ENCODE measurements around the gene PRKCB. TPM values are rescaled to one million over a fixed set of nuclear protein-coding genes. Genes with fewer than 3 reads are reported as not detected.

PRKCB gene
- total RNA-seq, 1 donor from 2014 or later, result not detected

- H3K9me3 Mint-ChIP-seq (ENCODE audit: unreplicated experiment), result peaks cover 4% of the 10 kb centered on the region
Observed at GRCh38 chr16:23857256-23857880, 21.6 kb downstream of the PRKCB start.

GRCh38 chr16:23857881-23858269, 22.1 kb downstream of the PRKCB start:
- no peak overlapping the region for H3K27ac Mint-ChIP-seq (ENCODE audit: unreplicated experiment)
- no peaks in the 10 kb centered on the region for H3K36me3 Mint-ChIP-seq (ENCODE audit: unreplicated experiment)
- H3K4me3 Mint-ChIP-seq (ENCODE audit: unreplicated experiment), result no peak overlapping the region
- peaks cover 7% of the 10 kb centered on the region for H3K27me3 Mint-ChIP-seq (ENCODE audit: unreplicated experiment)
- DNase-seq (ENCODE audit: extremely low spot score, unreplicated experiment), result no peak
- H3K9me3 Mint-ChIP-seq (ENCODE audit: unreplicated experiment), result no peaks in the 10 kb centered on the region
- no peak for TF ChIP-seq CTCF (IDR thresholded peaks at IDR 0.05)
- no peaks in the 10 kb centered on the region for H3K4me1 Mint-ChIP-seq (ENCODE audit: unreplicated experiment)

More at GRCh38 chr16:23857256-23857880, 21.6 kb downstream of the PRKCB start:
- peak; percentile 77 for DNase-seq (ENCODE audit: extremely low spot score, unreplicated experiment)
- Mint-ChIP-seq H3K36me3 (ENCODE audit: unreplicated experiment) (no peaks in the 10 kb centered on the region), H3K27me3 (ENCODE audit: unreplicated experiment) (peaks cover 10% of the 10 kb centered on the region), H3K27ac (ENCODE audit: unreplicated experiment) (no peak overlapping the region), H3K4me1 (ENCODE audit: unreplicated experiment) (no peaks in the 10 kb centered on the region), H3K4me3 (ENCODE audit: unreplicated experiment) (no peak overlapping the region)
- TF ChIP-seq CTCF (IDR thresholded peaks at IDR 0.05), result no peak

DNA sequence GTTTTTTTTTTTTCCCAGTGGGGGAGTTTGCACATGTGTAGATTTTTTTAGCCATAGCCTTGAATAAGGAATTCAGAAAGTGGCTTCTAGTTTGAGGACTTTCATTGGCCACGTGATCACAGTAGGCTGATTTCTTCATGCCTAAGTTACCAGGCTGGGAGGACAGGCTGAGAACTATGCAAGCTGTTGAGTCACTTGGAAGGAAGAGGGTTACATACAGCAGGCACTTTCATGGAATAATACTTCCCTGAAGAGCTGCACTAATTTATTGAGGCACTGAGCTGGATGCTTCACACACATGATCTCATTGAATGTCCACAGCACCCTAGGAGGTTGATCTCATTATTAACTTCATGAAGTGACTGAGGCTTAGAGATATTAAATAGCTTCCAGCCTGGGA, 22.8 kb downstream of the PRKCB start:
- Mint-ChIP-seq H3K27ac (ENCODE audit: unreplicated experiment) (no peak overlapping the region), H3K9me3 (ENCODE audit: unreplicated experiment) (no peaks in the 10 kb centered on the region), H3K4me3 (ENCODE audit: unreplicated experiment) (no peak overlapping the region), H3K27me3 (ENCODE audit: unreplicated experiment) (peaks cover 7% of the 10 kb centered on the region), H3K4me1 (ENCODE audit: unreplicated experiment) (no peaks in the 10 kb centered on the region), H3K36me3 (ENCODE audit: unreplicated experiment) (no peaks in the 10 kb centered on the region)
- DNase-seq (ENCODE audit: extremely low spot score, unreplicated experiment), result no peak
- no peak for TF ChIP-seq CTCF (IDR thresholded peaks at IDR 0.05)

DNA sequence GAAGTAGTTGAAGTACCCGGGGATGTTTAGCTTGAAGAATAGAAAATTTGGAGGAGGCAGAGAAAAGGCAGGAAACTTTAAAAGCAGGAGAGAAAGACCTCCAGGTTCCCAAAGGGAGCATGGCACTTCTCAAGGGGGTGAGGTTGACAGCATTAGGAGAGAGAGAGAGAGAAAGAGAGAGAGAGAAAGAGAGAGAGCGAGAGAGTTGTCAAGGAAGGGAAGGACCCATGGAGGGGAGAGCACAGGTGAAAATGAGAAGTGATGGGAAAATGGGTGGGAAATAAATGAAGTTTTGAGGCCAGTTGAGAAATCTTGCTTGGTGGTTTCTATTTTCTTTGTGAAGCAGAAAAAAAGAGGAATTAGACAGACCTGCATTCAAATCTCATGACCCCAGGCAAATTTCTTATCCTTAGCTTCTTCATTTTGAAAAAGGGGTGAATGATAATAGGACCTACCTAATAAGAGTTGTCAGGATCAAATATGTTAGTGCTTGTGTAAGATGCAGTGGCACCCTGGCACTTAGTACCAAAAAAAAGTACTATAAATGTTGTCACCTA, 24.0 kb downstream of the PRKCB start:
- no peak for DNase-seq (ENCODE audit: extremely low spot score, unreplicated experiment)
- Mint-ChIP-seq H3K36me3 (ENCODE audit: unreplicated experiment) (no peaks in the 10 kb centered on the region), H3K9me3 (ENCODE audit: unreplicated experiment) (no peaks in the 10 kb centered on the region), H3K4me3 (ENCODE audit: unreplicated experiment) (no peak overlapping the region), H3K27ac (ENCODE audit: unreplicated experiment) (no peak overlapping the region), H3K27me3 (ENCODE audit: unreplicated experiment) (peaks cover 7% of the 10 kb centered on the region), H3K4me1 (ENCODE audit: unreplicated experiment) (no peaks in the 10 kb centered on the region)
- TF ChIP-seq CTCF (IDR thresholded peaks at IDR 0.05), result no peak

DNA sequence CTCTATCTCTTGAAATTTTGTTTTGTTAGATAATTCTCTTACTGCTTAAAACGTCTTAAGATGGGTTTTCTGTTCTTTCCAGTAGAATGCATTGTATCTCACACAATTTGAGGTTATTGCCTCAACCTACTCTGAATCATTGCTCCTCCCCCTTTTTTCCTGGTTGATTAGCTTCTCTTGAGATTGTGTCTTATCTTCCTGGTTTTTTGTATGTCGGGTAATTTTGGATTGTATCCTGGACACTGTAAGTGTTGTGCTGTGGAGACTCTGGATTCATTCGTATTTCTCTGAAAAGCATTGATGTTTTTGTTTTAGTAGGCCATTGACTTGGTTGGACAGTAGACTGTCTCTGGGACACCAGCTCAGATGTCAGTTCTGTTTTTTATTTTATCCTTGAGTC, 26.1 kb downstream of the PRKCB start:
- H3K9me3 Mint-ChIP-seq (ENCODE audit: unreplicated experiment), result no peaks in the 10 kb centered on the region
- DNase-seq (ENCODE audit: extremely low spot score, unreplicated experiment), result no peak
- H3K27me3 Mint-ChIP-seq (ENCODE audit: unreplicated experiment), result peaks cover 8% of the 10 kb centered on the region
- TF ChIP-seq CTCF (IDR thresholded peaks at IDR 0.05), result no peak
- no peaks in the 10 kb centered on the region for H3K36me3 Mint-ChIP-seq (ENCODE audit: unreplicated experiment)
- H3K4me3 Mint-ChIP-seq (ENCODE audit: unreplicated experiment), result no peak overlapping the region
- H3K4me1 Mint-ChIP-seq (ENCODE audit: unreplicated experiment), result no peaks in the 10 kb centered on the region
- H3K27ac Mint-ChIP-seq (ENCODE audit: unreplicated experiment), result no peak overlapping the region
